GM23338 (cell line): ENCODE measurements around the gene ATOH8. TPM values are rescaled to one million over a fixed set of nuclear protein-coding genes. Genes with fewer than 3 reads are reported as not detected.
A peak's percentile ranks its signal among the peaks of the same experiment; 100 is the strongest.

Experiments used
- ATAC-seq: fragments of 200-7000 bp; cut with Tn5 transposase; 3 replicates; pipeline ENCODE4 v1.9.1; 2020
- DNase-seq: peaks from one replicate; pipeline ENCODE4 v3.0.0-alpha.2; 2015; ENCODE audit warnings: low spot score
- H2AFZ ChIP-seq: fragments of 200-600 bp; sonication (generic); 2 replicates; pipeline ENCODE4 v1.8.0; 2016; ENCODE audit warnings: antibody characterized with exemption, mild to moderate bottlenecking, moderate library complexity
- H3F3A ChIP-seq: fragments of 200-600 bp; sonication (generic); replicated peaks from 2 replicates; pipeline ENCODE4 v1.8.0; 2017; ENCODE audit warnings: antibody characterized with exemption, mixed run types, low read depth
- H3K27ac ChIP-seq: fragments of 200-600 bp; sonication (generic); 2 replicates; pipeline ENCODE4 v1.6.1; 2016; ENCODE audit warnings: low read depth
- H3K27me3 ChIP-seq: fragments of 200-600 bp; sonication (generic); 2 replicates; pipeline ENCODE4 v1.8.0; 2016; ENCODE audit warnings: mild to moderate bottlenecking, mixed run types, moderate library complexity; ENCODE audit not compliant: insufficient read depth
- H3K36me3 ChIP-seq: fragments of 200-600 bp; sonication (generic); 2 replicates; pipeline ENCODE4 v1.8.0; 2016; ENCODE audit warnings: mild to moderate bottlenecking; ENCODE audit not compliant: insufficient read depth
- H3K4me1 ChIP-seq: fragments of 200-600 bp; sonication (generic); 2 replicates; pipeline ENCODE4 v1.8.0; 2016; ENCODE audit warnings: mild to moderate bottlenecking, moderate library complexity; ENCODE audit not compliant: insufficient read depth
- H3K4me2 ChIP-seq: fragments of 200-600 bp; sonication (generic); 2 replicates; pipeline ENCODE4 v1.7.1; 2017; ENCODE audit warnings: mixed run types
- H3K4me3 ChIP-seq: fragments of 200-600 bp; sonication (generic); 2 replicates; pipeline ENCODE4 v1.6.1; 2016; ENCODE audit warnings: mixed run types
- H3K79me2 ChIP-seq: fragments of 200-600 bp; sonication (generic); replicated peaks from 2 replicates; pipeline ENCODE4 v1.8.0; 2017; ENCODE audit warnings: mild to moderate bottlenecking; ENCODE audit not compliant: insufficient read depth
- H3K9me2 ChIP-seq: fragments of 200-600 bp; sonication (generic); 2 replicates; pipeline ENCODE4 v1.8.0; 2017; ENCODE audit not compliant: insufficient read depth
- H4K20me1 ChIP-seq: fragments of 200-600 bp; sonication (generic); replicated peaks from 2 replicates; pipeline ENCODE4 v1.8.0; 2017; ENCODE audit warnings: mild to moderate bottlenecking; ENCODE audit not compliant: insufficient read depth
- H3K27ac Mint-ChIP-seq: 2 replicates; pipeline ENCODE4 v1.8.0; 2020; ENCODE audit warnings: inconsistent platforms, mild to moderate bottlenecking, moderate library complexity, mixed read lengths
- H3K27me3 Mint-ChIP-seq: 3 replicates; pipeline ENCODE4 v1.8.0; 2022; ENCODE audit warnings: low read depth, mild to moderate bottlenecking, moderate library complexity, mixed read lengths, inconsistent platforms; ENCODE audit not compliant: insufficient read depth, poor library complexity
- H3K36me3 Mint-ChIP-seq: 3 replicates; pipeline ENCODE4 v1.8.0; 2021; ENCODE audit warnings: low read depth, mild to moderate bottlenecking, inconsistent platforms, moderate library complexity, mixed read lengths
- H3K4me1 Mint-ChIP-seq: 3 replicates; pipeline ENCODE4 v1.8.0; 2020; ENCODE audit warnings: mild to moderate bottlenecking, inconsistent platforms, mixed read lengths
- H3K4me3 Mint-ChIP-seq: 3 replicates; pipeline ENCODE4 v1.8.0; 2021; ENCODE audit warnings: moderate library complexity, mild to moderate bottlenecking, inconsistent platforms, mixed read lengths
- H3K9me3 Mint-ChIP-seq: 3 replicates; pipeline ENCODE4 v1.8.0; 2020; ENCODE audit warnings: moderate library complexity, mild to moderate bottlenecking, inconsistent platforms, mixed read lengths
- CREB1 ChIP-seq: fragments of 250-450 bp; sonication (Bioruptor Pico); IDR thresholded peaks from 2 replicates; pipeline ENCODE4 v1.5.0; 2020; ENCODE audit warnings: low read depth, mild to moderate bottlenecking, moderate library complexity
- CTCF ChIP-seq, 2 experiments: fragments of 200-600 bp in 1 of 2; sonication (generic) in 1 of 2; conservative IDR thresholded peaks; 2 replicates each; pipeline versions ENCODE4 v1.5.1 to v1.6.1; 2016 to 2017; ENCODE audit warnings: antibody characterized with exemption in 2 of 2, low read depth in 2 of 2, mild to moderate bottlenecking in 2 of 2, moderate library complexity in 1 of 2
- ETS1 ChIP-seq: IDR thresholded peaks from 2 replicates; pipeline ENCODE4 v1.6.1; 2016; ENCODE audit warnings: antibody characterized with exemption
- EZH2 ChIP-seq: fragments of 200-600 bp; sonication (generic); IDR thresholded peaks from one replicate; pipeline ENCODE4 v1.8.0; 2017; ENCODE audit warnings: antibody characterized with exemption, mild to moderate bottlenecking, low read depth; ENCODE audit not compliant: unreplicated experiment
- EZH2phosphoT487 ChIP-seq: fragments of 200-600 bp; sonication (generic); IDR thresholded peaks from one replicate; pipeline ENCODE4 v1.8.1; 2018; ENCODE audit warnings: antibody characterized with exemption; ENCODE audit not compliant: unreplicated experiment
- JUNB ChIP-seq: IDR thresholded peaks from one replicate; pipeline ENCODE4 v1.6.1; 2016; ENCODE audit warnings: antibody characterized with exemption; ENCODE audit not compliant: unreplicated experiment
- NANOG ChIP-seq: IDR thresholded peaks from 2 replicates; pipeline ENCODE4 v1.6.1; 2016; ENCODE audit warnings: antibody characterized with exemption, borderline replicate concordance
- POLR2AphosphoS5 ChIP-seq: IDR thresholded peaks from 2 replicates; pipeline ENCODE4 v1.6.1; 2016; ENCODE audit warnings: antibody characterized with exemption, low read depth
- REST ChIP-seq: IDR thresholded peaks from one replicate; pipeline ENCODE4 v1.6.1; 2018; ENCODE audit warnings: antibody characterized with exemption; ENCODE audit not compliant: unreplicated experiment
- STAT1 ChIP-seq: IDR thresholded peaks from one replicate; pipeline ENCODE4 v1.6.1; 2016; ENCODE audit warnings: antibody characterized with exemption; ENCODE audit not compliant: unreplicated experiment
- ZNF114 ChIP-seq: fragments of 250-450 bp; sonication (Bioruptor Pico); IDR thresholded peaks from 2 replicates; pipeline ENCODE4 v1.5.0; 2020; ENCODE audit warnings: mild to moderate bottlenecking, moderate library complexity
- ZNF331 ChIP-seq: fragments of 250-450 bp; sonication (Bioruptor Pico); IDR thresholded peaks from 2 replicates; pipeline ENCODE4 v1.5.0; 2020; ENCODE audit warnings: low read depth, mild to moderate bottlenecking, moderate library complexity
- polyA plus RNA-seq: library from polyadenylated mRNA; unstranded; fragments of >200 nt; fragmentation: Nextera tagmentation; extraction: Ambion mirVana; gene quantifications from 2 replicates; pipeline ENCODE4 v1.2.1, GENCODE V29; 2016
- total RNA-seq: library from RNA; depleted of rRNA; stranded (reverse); fragments of >200 nt; shearing (Covaris generic); gene quantifications from 2 replicates; pipeline ENCODE4 v1.2.3, GENCODE V29; 2014
- TF ChIP-seq, protein P1 (sequence below): fragments of 250-450 bp; sonication (Bioruptor Pico); IDR thresholded peaks from 2 replicates; pipeline ENCODE4 v1.5.0; 2020; ENCODE audit warnings: mild to moderate bottlenecking, moderate library complexity

The ATOH8 gene
- total and polyA plus RNA-seq, 2 experiments from 2014 or later, result 0.11 to 0.97 TPM

GRCh38 chr2:85745619-85746018, 8.2 kb upstream of the ATOH8 start:
- Mint-ChIP-seq H3K4me3 (no peak overlapping the region), H3K36me3 (no peaks in the 10 kb centered on the region; the same call in 2 of the 3 replicates), H3K27me3 (peaks cover 35% of the 10 kb centered on the region), H3K9me3 (no peaks in the 10 kb centered on the region), H3K27ac (no peak overlapping the region), H3K4me1 (peaks cover 26% of the 10 kb centered on the region)
- Histone ChIP-seq H3K4me1 (peaks cover 7% of the 10 kb centered on the region; the same call in 1 of the 2 replicates), H3K27ac (no peak overlapping the region), H3F3A (no peaks in the 10 kb centered on the region), H3K36me3 (no peaks in the 10 kb centered on the region), H3K9me2 (no peaks in the 10 kb centered on the region), H4K20me1 (no peaks in the 10 kb centered on the region), H3K27me3 (peaks cover 5% of the 10 kb centered on the region), H3K4me3 (no peak overlapping the region), H2AFZ (peak overlapping the region; percentile 65; the same call in 1 of the 2 replicates), H3K79me2 (no peaks in the 10 kb centered on the region), H3K4me2 (no peak overlapping the region)
- no peak for ATAC-seq
- TF ChIP-seq ZNF114 (CRISPR knock-in tag) (no peak), EZH2 (no peak), REST (no peak), STAT1 (no peak), POLR2AphosphoS5 (no peak), CREB1 (no peak), NANOG (no peak), EZH2phosphoT487 (no peak), CTCF (conservative IDR thresholded peaks at IDR 0.05; ENCODE audit: low read depth in 2 of 2) (no peak), ZNF331 (CRISPR knock-in tag) (no peak), JUNB (no peak), ETS1 (no peak)
- TF ChIP-seq, protein P1, sequence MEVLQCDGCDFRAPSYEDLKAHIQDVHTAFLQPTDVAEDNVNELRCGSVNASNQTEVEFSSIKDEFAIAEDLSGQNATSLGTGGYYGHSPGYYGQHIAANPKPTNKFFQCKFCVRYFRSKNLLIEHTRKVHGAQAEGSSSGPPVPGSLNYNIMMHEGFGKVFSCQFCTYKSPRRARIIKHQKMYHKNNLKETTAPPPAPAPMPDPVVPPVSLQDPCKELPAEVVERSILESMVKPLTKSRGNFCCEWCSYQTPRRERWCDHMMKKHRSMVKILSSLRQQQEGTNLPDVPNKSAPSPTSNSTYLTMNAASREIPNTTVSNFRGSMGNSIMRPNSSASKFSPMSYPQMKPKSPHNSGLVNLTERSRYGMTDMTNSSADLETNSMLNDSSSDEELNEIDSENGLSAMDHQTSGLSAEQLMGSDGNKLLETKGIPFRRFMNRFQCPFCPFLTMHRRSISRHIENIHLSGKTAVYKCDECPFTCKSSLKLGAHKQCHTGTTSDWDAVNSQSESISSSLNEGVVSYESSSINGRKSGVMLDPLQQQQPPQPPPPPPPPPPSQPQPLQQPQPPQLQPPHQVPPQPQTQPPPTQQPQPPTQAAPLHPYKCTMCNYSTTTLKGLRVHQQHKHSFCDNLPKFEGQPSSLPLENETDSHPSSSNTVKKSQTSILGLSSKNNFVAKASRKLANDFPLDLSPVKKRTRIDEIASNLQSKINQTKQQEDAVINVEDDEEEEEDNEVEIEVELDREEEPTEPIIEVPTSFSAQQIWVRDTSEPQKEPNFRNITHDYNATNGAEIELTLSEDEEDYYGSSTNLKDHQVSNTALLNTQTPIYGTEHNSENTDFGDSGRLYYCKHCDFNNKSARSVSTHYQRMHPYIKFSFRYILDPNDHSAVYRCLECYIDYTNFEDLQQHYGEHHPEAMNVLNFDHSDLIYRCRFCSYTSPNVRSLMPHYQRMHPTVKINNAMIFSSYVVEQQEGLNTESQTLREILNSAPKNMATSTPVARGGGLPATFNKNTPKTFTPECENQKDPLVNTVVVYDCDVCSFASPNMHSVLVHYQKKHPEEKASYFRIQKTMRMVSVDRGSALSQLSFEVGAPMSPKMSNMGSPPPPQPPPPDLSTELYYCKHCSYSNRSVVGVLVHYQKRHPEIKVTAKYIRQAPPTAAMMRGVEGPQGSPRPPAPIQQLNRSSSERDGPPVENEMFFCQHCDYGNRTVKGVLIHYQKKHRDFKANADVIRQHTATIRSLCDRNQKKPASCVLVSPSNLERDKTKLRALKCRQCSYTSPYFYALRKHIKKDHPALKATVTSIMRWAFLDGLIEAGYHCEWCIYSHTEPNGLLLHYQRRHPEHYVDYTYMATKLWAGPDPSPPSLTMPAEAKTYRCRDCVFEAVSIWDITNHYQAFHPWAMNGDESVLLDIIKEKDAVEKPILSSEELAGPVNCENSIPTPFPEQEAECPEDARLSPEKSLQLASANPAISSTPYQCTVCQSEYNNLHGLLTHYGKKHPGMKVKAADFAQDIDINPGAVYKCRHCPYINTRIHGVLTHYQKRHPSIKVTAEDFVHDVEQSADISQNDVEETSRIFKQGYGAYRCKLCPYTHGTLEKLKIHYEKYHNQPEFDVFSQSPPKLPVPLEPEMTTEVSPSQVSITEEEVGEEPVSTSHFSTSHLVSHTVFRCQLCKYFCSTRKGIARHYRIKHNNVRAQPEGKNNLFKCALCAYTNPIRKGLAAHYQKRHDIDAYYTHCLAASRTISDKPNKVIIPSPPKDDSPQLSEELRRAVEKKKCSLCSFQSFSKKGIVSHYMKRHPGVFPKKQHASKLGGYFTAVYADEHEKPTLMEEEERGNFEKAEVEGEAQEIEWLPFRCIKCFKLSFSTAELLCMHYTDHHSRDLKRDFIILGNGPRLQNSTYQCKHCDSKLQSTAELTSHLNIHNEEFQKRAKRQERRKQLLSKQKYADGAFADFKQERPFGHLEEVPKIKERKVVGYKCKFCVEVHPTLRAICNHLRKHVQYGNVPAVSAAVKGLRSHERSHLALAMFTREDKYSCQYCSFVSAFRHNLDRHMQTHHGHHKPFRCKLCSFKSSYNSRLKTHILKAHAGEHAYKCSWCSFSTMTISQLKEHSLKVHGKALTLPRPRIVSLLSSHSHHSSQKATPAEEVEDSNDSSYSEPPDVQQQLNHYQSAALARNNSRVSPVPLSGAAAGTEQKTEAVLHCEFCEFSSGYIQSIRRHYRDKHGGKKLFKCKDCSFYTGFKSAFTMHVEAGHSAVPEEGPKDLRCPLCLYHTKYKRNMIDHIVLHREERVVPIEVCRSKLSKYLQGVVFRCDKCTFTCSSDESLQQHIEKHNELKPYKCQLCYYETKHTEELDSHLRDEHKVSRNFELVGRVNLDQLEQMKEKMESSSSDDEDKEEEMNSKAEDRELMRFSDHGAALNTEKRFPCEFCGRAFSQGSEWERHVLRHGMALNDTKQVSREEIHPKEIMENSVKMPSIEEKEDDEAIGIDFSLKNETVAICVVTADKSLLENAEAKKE (CRISPR knock-in tag), result no peak
- DNase-seq, result no peak
